C4-2B (cell line): Measurements from ENCODE around the gene TNFRSF13B.

Experiments used
- CTCF ChIP-seq: fragments of 450-650 bp; conservative IDR thresholded peaks from 2 replicates; pipeline ENCODE4 v1.5.1; 2017; ENCODE audit warnings: mild to moderate bottlenecking
- ZFX ChIP-seq: fragments of 450-650 bp; IDR thresholded peaks from 2 replicates; pipeline ENCODE4 v1.6.1; 2017

GRCh38 chr17:16954521-16954920 lies 17.4 kb downstream of the TNFRSF13B start:
- TF ChIP-seq CTCF (no peak), ZFX (no peak)
